Sigmoid colon (tissue), 3 donors: ENCODE measurements around the gene SLC15A1.
"Not testable (repeated sequence)": the region's sequence is repeated elsewhere in the genome, so short reads cannot be mapped to it uniquely, and the experiment has no call there.

Experiments used
- POLR2A ChIP-seq, 2 donors: fragments of 450-650 bp; IDR thresholded peaks; one replicate each; pipeline ENCODE4 v1.6.1; 2016; ENCODE audit warnings: antibody characterized with exemption in 2 of 2, mild to moderate bottlenecking in 2 of 2, moderate library complexity in 2 of 2
- TF ChIP-seq, protein P1 (sequence below), 4 experiments: fragments of 450-650 bp in 3 of 4; fragments of 200-600 bp in 1 of 4; IDR thresholded peaks; one replicate each; pipeline ENCODE4 v1.5.1; 2016 to 2019; ENCODE audit warnings: antibody characterized with exemption in 4 of 4, mild to moderate bottlenecking in 3 of 4, moderate library complexity in 2 of 4

DNA sequence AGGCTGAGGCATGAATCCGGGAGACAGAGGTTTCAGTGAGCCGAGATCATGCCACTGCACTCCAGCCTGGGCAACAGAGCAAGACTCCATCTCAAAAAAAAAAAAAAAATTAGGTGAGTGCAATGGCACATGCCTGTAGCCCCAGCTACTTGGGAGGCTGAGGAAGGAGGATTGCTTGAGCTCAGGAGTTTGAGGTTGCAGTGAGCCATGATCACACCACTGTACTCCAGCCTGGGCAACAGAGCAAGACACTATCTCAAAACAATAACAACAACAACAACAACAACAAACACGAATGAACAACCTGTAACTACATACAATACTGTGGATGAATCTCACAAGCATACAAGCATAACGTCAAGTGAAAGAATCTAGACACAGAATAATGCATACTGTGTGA is 112.7 kb downstream of the SLC15A1 start:
- TF ChIP-seq, protein P1, sequence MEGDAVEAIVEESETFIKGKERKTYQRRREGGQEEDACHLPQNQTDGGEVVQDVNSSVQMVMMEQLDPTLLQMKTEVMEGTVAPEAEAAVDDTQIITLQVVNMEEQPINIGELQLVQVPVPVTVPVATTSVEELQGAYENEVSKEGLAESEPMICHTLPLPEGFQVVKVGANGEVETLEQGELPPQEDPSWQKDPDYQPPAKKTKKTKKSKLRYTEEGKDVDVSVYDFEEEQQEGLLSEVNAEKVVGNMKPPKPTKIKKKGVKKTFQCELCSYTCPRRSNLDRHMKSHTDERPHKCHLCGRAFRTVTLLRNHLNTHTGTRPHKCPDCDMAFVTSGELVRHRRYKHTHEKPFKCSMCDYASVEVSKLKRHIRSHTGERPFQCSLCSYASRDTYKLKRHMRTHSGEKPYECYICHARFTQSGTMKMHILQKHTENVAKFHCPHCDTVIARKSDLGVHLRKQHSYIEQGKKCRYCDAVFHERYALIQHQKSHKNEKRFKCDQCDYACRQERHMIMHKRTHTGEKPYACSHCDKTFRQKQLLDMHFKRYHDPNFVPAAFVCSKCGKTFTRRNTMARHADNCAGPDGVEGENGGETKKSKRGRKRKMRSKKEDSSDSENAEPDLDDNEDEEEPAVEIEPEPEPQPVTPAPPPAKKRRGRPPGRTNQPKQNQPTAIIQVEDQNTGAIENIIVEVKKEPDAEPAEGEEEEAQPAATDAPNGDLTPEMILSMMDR (IDR thresholded peaks at IDR 0.05) = not testable (repeated sequence)
- not testable (repeated sequence) for TF ChIP-seq POLR2A (IDR thresholded peaks at IDR 0.05)
